WI38 (cell line): ENCODE measurements around the gene MAP2K3.

Experiments
- H3K4me3 ChIP-seq: 2 replicates; pipeline ENCODE4 v1.5.1; 2011; ENCODE audit warnings: low read depth, mild to moderate bottlenecking, control low read depth, low read length
- CTCF ChIP-seq: IDR thresholded peaks from 2 replicates; pipeline ENCODE4 v1.5.1; 2012; ENCODE audit warnings: low read depth, mild to moderate bottlenecking, control low read depth, low read length

The MAP2K3 gene

GRCh38 chr17:21356537-21357127 is 72.1 kb downstream of the MAP2K3 start:
- no peak for TF ChIP-seq CTCF
- H3K4me3 ChIP-seq, result no peak overlapping the region

GRCh38 chr17:21357281-21357680 is 72.8 kb downstream of the MAP2K3 start:
- no peak overlapping the region for H3K4me3 ChIP-seq
- no peak for TF ChIP-seq CTCF

GRCh38 chr17:21357696-21358656 is 73.5 kb downstream of the MAP2K3 start:
- H3K4me3 ChIP-seq, result no peak overlapping the region

GRCh38 chr17:21358682-21359482 is 74.4 kb downstream of the MAP2K3 start:
- H3K4me3 ChIP-seq, result no peak overlapping the region
- TF ChIP-seq CTCF, result no peak

More at GRCh38 chr17:21357696-21358656, 73.5 kb downstream of the MAP2K3 start:
- TF ChIP-seq CTCF, result no peak

GRCh38 chr17:21359483-21359840 is 75.0 kb downstream of the MAP2K3 start:
- H3K4me3 ChIP-seq, result no peak overlapping the region
- no peak for TF ChIP-seq CTCF

- TF ChIP-seq CTCF, result no peak
- no peak overlapping the region for H3K4me3 ChIP-seq
These were observed 75.5 kb downstream of the MAP2K3 start for GRCh38 chr17:21360048-21360447.
